Pons (tissue), 1 donor: ENCODE data around the gene FAM47E.
A peak's percentile ranks its signal among the peaks of the same experiment; 100 is the strongest.

Source experiments
- DNase-seq: peaks from one replicate; pipeline ENCODE4 v3.0.0-alpha.2; 2016; ENCODE audit warnings: low spot score

FAM47E gene

DNA sequence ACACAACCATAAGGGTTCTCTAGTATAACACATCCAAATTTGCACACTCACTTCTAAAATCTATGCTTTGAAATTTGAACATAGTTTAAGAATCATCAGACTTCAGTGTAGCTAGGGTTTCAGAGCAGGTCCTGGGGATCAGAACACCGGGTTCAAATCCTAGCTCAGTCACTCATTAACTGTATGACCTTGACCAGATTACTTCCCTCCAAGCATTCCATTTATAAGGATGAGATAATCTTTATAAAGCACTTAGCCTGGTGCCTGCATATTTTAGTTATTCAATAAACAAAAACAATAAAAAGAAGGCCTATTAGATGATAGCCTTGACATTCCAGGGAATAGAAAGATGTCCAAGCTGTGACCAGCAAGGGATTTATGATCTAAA is 50.2 kb downstream of the FAM47E start:
- no peak for DNase-seq

DNA sequence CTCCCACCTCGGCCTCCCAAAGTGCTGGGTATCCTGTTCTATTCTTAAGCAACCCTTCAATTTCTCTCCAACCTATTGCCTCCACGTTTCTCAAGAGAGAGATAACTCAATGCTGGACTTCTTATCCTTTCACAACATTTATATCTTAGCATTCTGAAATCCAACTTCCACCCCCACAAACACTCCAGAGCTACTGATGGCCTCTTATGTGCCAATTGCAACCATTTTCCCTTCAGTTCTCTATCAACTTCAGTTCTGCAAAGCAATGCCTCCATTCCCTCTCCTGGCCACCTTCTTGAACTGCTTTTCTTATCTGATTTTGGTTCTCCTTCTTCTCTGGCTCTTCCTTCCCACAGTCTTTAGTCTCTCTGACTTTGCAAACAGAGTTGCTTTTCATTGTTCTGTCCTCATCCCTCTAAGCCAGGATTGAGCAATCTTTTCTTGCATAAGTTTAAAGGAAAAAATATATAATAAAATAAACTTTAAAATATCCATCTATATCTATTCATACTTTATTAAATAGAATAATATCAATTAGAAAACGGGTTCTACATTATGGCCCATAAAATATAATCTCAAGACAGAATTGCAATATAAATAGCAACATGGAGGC is 51.4 kb downstream of the FAM47E start:
- DNase-seq, result no peak

DNA sequence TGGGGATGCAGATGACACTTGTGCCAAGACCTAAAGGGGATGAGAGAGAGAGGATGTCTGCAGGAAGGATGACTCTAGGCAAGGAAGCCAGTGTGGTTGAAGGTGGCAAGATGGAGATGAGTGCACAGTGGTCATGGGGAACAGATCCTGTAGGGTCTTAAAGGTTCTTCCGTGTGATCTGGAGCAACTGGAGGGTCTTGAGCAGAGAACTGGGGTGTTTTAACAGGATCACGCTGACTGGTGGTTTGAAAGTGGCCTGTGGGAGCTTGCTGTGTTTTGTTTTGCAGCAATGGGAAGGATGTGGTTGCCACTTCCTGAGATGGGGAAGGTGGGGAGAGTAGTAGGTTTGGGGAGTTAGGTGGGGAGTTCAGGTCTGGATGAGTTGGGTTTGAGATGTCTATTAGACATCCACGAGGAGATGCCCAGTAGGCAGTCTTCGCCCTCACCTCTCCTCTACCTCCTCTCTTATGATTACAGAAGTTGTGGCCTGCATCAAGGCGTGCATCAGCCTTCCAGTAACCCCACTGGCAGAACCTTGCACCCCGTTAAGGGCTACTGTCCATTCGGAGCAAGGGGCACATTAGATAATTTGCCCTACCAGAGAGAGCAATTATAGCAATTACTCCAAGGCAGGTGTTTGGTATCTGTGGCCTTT is 53.6 kb downstream of the FAM47E start:
- no peak for DNase-seq

DNA sequence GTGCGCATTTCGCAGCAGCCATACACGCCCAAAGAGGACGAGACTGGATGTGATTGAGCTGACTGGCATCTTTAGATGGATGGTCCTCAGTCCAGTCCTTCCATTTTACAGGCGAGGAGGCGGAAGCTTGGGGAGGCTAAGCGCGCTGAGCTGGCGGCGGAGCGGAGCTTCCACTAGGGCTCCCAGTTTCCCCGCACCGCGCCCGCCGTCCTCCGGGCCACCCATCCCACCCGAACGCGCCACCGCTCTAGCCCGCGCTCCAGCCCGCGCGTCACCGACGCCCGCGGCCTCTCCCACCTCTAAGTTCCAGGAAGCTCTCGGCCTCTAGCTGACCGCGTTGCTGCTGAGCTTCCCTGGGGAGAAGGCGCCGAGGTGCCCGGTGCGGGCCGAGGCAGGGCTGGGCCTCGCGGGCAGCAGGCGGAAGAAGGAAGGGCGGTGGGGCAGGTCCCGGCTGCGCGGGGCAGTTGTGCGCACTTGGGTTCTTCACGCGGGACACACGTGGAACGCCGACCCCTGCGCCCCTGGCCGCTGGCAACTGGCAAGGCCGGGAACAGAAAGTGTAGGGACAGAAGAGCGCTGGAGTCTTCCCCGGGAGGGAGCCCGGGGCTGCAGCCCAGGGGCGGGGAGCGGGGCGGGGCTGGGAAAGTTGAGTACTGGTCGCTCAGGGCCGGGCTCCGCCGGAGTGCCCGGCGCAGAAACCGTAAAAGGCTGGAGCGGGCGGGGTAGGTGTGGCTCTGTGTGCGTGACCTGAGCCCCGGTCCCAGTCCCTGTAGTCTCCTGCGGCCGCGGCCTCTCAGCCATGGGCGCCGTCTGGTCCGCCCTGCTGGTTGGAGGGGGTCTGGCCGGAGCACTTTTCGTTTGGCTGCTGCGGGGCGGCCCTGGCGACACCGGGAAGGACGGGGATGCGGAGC is 54.7 kb downstream of the FAM47E start, which contains the start of gene STBD1:
Gene STBD1 (plus strand): TSS at position 763 of the 911 bp plus-strand sequence. CDS start 37 bp downstream, at position 800.
- peak; percentile 22 for DNase-seq

DNA sequence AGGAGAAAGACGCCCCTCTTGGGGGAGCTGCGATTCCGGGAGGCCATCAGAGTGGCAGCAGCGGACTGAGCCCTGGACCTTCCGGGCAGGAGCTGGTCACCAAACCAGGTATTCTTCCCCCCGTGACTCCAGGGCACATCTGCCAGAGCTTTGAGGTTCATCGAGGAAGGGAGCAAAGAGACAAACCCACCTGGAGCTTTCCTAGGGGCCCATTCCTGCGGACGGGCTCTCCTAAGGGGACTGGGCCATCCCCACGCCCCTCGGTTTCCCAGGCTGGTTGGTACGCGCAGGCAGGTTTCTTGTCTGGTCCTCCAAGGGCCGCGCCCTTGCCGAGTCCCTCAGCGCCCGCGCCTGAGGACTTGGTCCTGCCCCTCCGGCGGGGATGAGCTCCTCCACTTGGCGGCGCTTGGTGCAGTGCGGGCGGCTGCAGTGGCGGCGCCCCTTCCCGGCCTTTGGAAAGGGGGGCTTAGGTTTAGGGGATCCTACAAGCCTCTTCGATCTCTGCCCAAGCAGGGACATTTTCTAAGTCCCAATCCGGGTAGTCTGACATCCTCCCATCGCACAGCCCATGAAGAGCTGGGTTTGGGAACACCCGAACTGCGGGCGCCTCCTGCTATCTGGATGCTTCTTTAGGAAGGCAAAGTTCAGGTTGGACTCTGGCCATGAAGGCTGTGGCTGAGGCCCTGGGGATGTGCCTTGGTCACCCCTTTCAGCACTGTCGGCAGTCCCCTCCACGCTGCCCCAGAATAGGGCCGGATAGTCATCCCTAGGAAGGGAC is 55.5 kb downstream of the FAM47E start:
- DNase-seq, result peak; percentile 22

DNA sequence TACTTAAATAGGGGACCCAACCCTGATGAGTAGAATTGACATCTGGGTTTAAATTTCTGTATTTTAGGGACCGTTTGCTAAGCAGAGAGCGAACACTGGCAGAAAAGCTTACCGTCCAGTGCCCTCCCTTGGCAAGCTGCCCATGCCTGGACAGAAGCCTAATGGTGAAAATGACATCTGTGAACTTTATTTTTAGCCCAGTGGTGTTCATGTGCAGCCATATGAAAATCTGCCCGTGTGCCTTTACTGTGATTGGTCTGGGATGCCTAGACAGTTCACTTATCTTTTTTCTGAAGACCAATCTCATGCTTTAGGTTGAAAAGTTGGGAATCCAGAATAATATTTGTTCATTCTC is 56.1 kb downstream of the FAM47E start:
- no peak for DNase-seq

DNA sequence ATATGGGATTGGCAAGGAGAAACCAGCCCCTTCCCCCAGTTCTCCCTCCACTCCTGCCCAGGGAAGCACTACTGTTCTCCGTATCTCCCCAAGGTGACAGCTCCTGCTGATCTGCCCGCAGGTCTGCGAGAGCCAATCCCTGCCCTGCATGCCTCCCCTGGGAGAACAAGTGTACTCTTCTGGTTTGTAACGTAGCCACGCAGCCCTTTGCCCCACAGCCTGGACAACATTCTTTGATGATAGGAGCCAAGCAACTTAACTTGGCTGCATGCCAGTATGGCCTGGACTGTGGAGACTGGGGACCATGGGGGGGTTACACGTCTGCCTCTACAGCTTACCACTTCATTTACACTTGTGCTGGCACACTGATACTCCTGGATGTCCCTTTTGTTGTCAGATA is 57.0 kb downstream of the FAM47E start:
- no peak for DNase-seq

DNA sequence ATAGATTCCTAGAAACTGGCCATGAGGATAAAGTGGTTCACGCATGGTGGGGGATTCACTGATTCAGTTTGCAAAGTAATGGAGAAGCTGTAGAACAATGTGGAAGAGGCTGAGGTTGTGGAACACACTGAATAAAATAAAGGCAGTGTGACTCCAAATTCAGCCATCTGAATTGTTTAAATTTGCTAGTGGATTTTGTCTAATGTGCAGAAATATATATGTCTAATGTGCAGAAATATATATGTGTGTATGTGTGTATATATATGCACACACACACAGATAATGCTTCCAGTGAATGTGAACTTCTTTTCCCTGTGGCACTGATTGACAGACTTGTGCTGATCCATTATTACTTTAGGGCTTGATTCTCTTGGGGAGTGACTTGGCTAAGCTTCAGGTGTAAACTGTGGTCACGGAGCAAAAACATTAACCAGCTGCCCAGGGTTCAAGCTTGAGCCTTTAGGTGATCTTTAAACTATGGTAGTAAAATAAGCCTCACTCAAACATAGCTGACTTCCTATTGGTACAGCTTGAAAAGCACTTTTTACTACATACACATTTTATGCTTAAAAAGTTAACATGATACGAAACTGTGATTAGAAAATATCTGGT is 58.5 kb downstream of the FAM47E start:
- no peak for DNase-seq

DNA sequence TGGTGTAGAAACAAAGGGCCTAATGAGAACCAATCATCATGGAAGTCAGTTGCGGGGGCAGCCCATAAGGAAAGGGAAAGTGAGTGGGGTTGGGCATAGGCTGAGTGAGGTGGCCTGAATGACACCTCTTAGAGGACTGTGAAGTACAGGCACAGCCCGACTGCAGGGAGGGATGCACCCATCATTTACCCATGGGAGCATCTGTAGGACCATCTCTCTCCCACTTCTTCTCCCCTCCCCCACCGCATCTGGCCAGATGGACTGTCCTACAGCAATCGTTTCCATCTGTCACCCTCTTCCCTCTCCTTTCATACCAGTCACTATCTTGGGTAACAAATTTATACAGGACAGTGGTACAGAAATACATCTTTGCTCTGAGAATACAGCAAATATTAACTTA is 59.2 kb downstream of the FAM47E start:
- no peak for DNase-seq

DNA sequence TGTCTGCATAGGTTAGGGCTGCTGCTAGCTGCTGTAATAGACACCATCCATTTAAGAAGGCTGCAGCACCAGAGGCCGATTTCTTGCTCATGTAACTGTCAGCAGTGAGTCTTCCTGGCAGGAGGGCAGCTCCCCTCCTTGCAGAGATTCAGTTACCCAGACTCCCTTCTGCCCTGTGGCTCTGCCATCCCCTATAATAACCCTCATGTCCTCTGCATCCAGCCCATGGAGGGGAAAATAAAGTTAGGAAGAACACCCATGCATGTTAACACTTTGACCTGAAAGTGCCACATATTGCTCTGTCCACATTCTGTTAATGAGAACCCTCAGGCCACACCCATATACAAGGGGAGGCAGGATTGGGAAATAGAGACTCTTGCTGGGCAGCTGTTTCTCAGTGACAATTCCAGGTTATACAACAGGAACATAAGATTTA is 60.4 kb downstream of the FAM47E start:
- DNase-seq, result no peak

DNA sequence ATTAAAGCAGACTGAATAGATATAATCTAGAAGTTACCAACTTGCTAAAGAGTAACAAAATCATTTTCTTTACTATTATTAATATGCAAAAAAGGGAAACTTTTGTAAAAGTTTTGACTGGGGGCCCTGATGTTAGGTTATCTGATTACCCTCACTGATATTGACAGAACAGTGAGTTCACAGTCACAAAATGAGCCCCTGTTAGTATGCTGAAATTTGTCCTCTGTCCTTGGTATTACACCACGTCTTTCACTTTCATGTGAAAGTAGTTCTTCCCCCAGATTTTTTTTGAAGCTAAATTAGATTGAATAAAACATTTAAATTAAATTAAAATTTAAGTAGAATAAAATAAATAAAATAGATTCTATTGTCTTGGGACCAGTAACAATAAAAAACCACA is 60.9 kb downstream of the FAM47E start:
- no peak for DNase-seq

DNA sequence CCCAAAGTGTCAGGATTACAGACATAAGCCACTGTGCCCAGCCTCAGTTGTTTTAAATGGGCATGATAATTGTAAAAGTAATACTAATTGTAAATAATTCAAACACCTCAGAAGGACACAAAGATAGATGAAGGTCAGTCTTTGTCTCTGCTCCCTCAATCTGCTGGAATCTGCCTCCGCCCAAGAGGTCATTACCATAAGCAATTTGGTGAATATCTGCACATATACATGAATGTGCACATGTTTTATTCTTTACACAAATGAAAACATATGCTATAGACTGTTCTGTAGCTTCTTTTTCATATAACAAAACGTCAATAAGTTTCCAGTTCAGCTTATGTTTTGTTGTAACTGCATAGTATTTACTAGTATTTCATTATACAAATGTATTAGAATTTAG is 62.0 kb downstream of the FAM47E start:
- no peak for DNase-seq

DNA sequence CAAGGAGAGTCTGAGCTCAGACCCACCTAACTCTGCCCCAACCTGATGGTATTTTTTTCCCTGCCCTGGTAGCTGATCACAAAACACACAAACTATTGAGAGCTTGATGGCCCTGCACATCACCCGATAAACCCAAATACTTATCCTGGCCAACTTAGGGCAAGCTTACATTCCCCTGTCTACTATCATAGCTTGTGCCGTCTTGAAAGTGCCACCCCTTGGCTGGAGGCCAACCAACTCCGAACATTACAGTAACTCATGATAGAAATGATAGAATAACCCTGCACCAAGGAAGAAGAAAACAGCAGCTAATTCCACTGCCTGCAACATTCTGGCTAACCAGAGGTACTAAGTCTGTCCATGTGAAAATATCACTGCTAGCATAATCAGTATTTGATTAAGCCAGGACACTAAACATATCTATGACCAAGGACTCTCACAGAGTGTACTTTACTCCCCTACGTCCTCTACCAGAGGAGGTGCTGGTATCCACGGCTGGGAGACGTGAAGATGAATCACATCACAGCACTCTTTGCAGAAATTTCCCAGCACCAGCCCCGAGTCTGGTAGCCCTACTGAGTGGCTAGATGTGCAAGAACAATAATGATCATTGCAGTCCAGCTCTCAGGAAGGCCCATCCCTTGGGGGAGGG is 63.9 kb downstream of the FAM47E start:
- no peak for DNase-seq

DNA sequence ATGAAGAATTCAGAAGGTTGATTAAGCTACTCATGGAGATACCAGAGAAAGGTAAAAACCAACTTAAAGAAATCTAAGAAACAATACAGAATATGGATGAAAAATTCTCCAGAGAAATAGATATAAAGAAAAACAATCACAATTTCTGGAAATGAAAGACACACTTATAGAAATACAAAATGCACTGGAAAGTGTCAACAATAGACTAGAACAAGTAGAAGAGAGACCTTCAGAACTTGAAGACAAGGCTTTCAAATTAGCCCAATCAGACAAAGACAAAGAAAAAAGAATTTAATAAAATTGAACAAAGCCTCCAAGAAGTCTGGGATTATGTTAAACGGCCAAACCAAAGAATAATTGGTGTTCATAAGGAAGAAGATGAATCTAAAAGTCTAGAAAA is 64.6 kb downstream of the FAM47E start:
- no peak for DNase-seq

DNA sequence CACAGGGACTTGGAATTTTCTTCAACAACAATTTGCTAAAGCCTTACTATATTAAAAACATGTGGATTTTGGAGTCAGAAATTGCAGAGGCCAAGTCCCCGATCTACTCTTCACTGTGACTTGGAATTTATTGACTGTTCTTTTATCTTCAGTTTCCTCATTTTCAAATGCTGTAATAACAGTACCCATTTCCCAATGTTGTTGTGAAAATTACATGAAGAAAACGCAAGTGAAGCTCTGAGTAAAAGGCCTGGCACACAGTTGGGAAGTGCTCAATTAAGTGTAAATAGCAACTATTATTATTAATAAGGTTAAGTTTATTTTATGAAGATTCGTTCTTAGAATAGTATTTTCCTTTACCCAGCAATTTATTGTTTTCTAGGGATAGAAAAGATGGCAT is 70.7 kb downstream of the FAM47E start:
- no peak for DNase-seq

DNA sequence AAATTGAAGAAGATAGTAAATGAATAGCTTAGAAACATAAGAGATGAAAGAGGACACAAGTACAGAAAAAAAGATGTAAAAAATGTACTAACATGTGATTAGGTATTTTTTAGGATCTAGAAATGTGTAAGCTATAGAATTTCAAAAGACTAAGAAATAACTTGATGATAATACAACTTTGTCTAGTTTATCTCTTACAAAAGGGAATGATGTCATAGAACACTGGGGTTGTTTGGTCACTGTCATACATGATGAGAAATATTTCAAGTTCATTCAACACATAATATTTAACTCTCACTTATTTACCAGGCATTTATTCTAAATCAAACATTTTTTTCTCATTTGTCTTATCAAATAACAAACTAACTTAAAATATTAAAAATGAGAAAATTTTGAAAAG is 73.6 kb downstream of the FAM47E start:
- DNase-seq, result no peak

DNA sequence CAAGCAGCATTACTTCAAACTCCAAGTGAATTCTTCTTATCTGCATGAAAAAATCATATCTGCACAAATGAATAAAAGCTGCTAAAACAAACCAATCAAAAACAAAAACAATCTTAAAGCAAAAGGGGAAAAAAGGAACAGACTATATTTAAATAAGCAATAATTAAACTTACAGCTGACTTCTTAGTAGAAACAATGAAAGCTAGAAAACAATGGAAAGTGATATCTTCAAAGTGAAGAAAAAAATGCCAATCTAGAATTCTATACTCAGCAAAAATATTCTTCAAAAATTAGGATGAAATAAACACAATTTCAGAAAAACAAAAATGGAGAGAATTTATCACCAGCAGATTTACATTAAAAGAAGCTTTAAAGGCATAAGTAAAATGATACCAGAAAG is 75.0 kb downstream of the FAM47E start:
- DNase-seq, result no peak
